ENCODE results near the gene GNG11. TPM values are rescaled to one million over a fixed set of nuclear protein-coding genes. Genes with fewer than 3 reads are reported as not detected.

Gene GNG11
- total RNA-seq, 1 experiment from 2014 or later, result not detected

GRCh38 chr7:93958216-93958615 is 36.7 kb downstream of the GNG11 start (continued):
- TF ChIP-seq CTCF (IDR thresholded peaks at IDR 0.05 in 2 of 3, conservative IDR thresholded peaks at IDR 0.05 in 1 of 3; ENCODE audit: borderline replicate concordance in 1 of 3, insufficient read depth in 1 of 3, low read depth in 2 of 3, low read length in 2 of 3) (no peak), MAX (IDR thresholded peaks at IDR 0.05) (no peak), YY1 (IDR thresholded peaks at IDR 0.05; ENCODE audit: extremely low read depth, insufficient replicate concordance, low read depth, low read length) (no peak), SP1 (IDR thresholded peaks at IDR 0.05; ENCODE audit: low read depth) (no peak), TCF7L2 (IDR thresholded peaks at IDR 0.05; ENCODE audit: borderline replicate concordance, extremely low read depth, insufficient read depth, insufficient read length) (no peak), SRF (IDR thresholded peaks at IDR 0.05; ENCODE audit: low read depth) (no peak), EZH2 (IDR thresholded peaks at IDR 0.05) (no peak), CEBPB (IDR thresholded peaks at IDR 0.05; ENCODE audit: low read depth) (no peak)

GRCh38 chr7:93958651-93959050 is 37.1 kb downstream of the GNG11 start:
- DNase-seq (ENCODE audit: low read depth, low spot score) (no peak), ATAC-seq (no peak)
- Histone ChIP-seq H3K4me2 (ENCODE audit: low read length) (no peak overlapping the region), H3K36me3 (ENCODE audit: control insufficient read depth in 1 of 2, insufficient read depth in 2 of 2, low read length in 2 of 2) (no peaks in the 10 kb centered on the region), H3K4me3 (replicated peaks in 1 of 2; ENCODE audit: low read depth in 1 of 2, low read length in 2 of 2) (no peak overlapping the region), H3K9me3 (ENCODE audit: control insufficient read depth in 1 of 2, insufficient read depth in 1 of 2, low read depth in 1 of 2, low read length in 2 of 2) (no peaks in the 10 kb centered on the region), H3K4me1 (ENCODE audit: control insufficient read depth in 1 of 2, insufficient read depth in 2 of 2, low read length in 2 of 2) (no peaks in the 10 kb centered on the region), H4K20me1 (ENCODE audit: insufficient read depth) (no peaks in the 10 kb centered on the region), H3K27ac (ENCODE audit: low read depth, low read length) (no peak overlapping the region), H3K79me2 (ENCODE audit: insufficient read depth, low read length) (no peaks in the 10 kb centered on the region), H2AFZ (ENCODE audit: low read depth, low read length, poor library complexity, severe bottlenecking) (no peak overlapping the region), H3K9ac (ENCODE audit: low read length) (no peak overlapping the region), H3K27me3 (ENCODE audit: insufficient read depth, low read length) (no peaks in the 10 kb centered on the region), H3K9me2 (ENCODE audit: insufficient read depth) (no peaks in the 10 kb centered on the region)
- intact Hi-C loops (cut with micrococcal nuclease), result no loop called here
- ChIA-PET POLR2A (no interaction called here), CTCF (no interaction called here), RAD21 (ENCODE audit: low non-redundant PET in 1 of 2, low total read pairs in 2 of 2, uncharacterized antibody in 2 of 2, unreplicated experiment in 2 of 2) (no interaction called here)
- BruUV-seq (replicated peaks), result no TSS peak
- TF ChIP-seq SP1 (IDR thresholded peaks at IDR 0.05; ENCODE audit: low read depth), result no peak
- no peak for TF ChIP-seq ZNF274 (IDR thresholded peaks at IDR 0.05; ENCODE audit: low read depth, low read length)
- no peak for TF ChIP-seq ELF1 (IDR thresholded peaks at IDR 0.05; ENCODE audit: borderline replicate concordance, low read depth)
- TF ChIP-seq MAX (IDR thresholded peaks at IDR 0.05), result no peak
- TF ChIP-seq TCF7L2 (IDR thresholded peaks at IDR 0.05; ENCODE audit: borderline replicate concordance, extremely low read depth, insufficient read depth, insufficient read length), result no peak

Measured in HCT116 (cell line).